PFSK-1 (cell line): ENCODE data around the gene MAP7.

Experiments used
- POLR2AphosphoS5 ChIP-seq: IDR thresholded peaks from 2 replicates; pipeline ENCODE4 v1.6.1; 2012; ENCODE audit warnings: low read depth, mild to moderate bottlenecking, control low read depth, low read length, moderate library complexity
- SIN3A ChIP-seq: IDR thresholded peaks from 2 replicates; pipeline ENCODE4 v1.6.1; 2012; ENCODE audit warnings: mild to moderate bottlenecking, low read length, moderate library complexity, borderline replicate concordance; ENCODE audit not compliant: insufficient read depth
- TAF1 ChIP-seq: IDR thresholded peaks from 2 replicates; pipeline ENCODE4 v1.6.1; 2012; ENCODE audit warnings: low read length, control low read depth, borderline replicate concordance; ENCODE audit not compliant: insufficient read depth

- TF ChIP-seq TAF1 (no peak), SIN3A (no peak), POLR2AphosphoS5 (no peak)
These were observed 134.7 kb downstream of the MAP7 start for GRCh38 chr6:136415351-136416007.
